ENCODE measurements around the gene FRY.

FRY gene

GRCh38 chr13:32253911-32254399 is 222.4 kb downstream of the FRY start:
- DNase-seq (ENCODE audit: low spot score): no peak
- TF ChIP-seq, protein P1, sequence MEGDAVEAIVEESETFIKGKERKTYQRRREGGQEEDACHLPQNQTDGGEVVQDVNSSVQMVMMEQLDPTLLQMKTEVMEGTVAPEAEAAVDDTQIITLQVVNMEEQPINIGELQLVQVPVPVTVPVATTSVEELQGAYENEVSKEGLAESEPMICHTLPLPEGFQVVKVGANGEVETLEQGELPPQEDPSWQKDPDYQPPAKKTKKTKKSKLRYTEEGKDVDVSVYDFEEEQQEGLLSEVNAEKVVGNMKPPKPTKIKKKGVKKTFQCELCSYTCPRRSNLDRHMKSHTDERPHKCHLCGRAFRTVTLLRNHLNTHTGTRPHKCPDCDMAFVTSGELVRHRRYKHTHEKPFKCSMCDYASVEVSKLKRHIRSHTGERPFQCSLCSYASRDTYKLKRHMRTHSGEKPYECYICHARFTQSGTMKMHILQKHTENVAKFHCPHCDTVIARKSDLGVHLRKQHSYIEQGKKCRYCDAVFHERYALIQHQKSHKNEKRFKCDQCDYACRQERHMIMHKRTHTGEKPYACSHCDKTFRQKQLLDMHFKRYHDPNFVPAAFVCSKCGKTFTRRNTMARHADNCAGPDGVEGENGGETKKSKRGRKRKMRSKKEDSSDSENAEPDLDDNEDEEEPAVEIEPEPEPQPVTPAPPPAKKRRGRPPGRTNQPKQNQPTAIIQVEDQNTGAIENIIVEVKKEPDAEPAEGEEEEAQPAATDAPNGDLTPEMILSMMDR (IDR thresholded peaks at IDR 0.05; ENCODE audit: extremely low read depth, insufficient read depth, missing control alignments): no peak
- in situ Hi-C loops (cut with MboI; ENCODE audit: low pct_unique_long_range_greater_than_20kb, low sequenced_read_pairs, unreplicated experiment): no loop called here

DNA sequence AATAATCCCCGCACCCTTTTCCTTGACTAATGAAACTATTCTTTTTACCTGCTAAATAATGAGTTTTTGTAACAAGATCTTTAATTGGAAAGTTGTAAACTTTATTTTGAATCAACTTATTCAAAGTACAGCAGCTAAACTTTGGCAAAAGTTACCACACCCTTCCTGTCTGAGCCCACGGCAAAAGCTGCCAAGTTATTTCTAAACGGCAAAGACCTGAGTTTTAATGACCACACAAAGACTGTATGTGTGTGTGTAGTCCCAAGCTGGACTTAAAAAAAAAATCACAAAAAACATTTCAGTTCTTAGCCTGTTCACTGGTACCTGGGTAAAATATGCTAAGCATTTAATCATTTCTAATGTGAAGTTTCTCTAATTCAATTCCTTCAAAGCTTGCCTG is 222.8 kb downstream of the FRY start:
- TF ChIP-seq, protein P1 (IDR thresholded peaks at IDR 0.05; ENCODE audit: extremely low read depth, insufficient read depth, missing control alignments): no peak
- DNase-seq (ENCODE audit: low spot score): no peak
- in situ Hi-C loops (cut with MboI; ENCODE audit: low pct_unique_long_range_greater_than_20kb, low sequenced_read_pairs, unreplicated experiment): no loop called here

GRCh38 chr13:32254916-32255723 is 223.5 kb downstream of the FRY start:
- TF ChIP-seq, protein P1 (IDR thresholded peaks at IDR 0.05; ENCODE audit: extremely low read depth, insufficient read depth, missing control alignments): no peak
- in situ Hi-C loops (cut with MboI; ENCODE audit: low pct_unique_long_range_greater_than_20kb, low sequenced_read_pairs, unreplicated experiment): no loop called here
- DNase-seq (ENCODE audit: low spot score): no peak

- TF ChIP-seq, protein P1 (IDR thresholded peaks at IDR 0.05; ENCODE audit: extremely low read depth, insufficient read depth, missing control alignments): no peak
- in situ Hi-C loops (cut with MboI; ENCODE audit: low pct_unique_long_range_greater_than_20kb, low sequenced_read_pairs, unreplicated experiment): no loop called here
- DNase-seq (ENCODE audit: low spot score): no peak
Measured at GRCh38 chr13:32255724-32256109, 224.1 kb downstream of the FRY start.

DNA sequence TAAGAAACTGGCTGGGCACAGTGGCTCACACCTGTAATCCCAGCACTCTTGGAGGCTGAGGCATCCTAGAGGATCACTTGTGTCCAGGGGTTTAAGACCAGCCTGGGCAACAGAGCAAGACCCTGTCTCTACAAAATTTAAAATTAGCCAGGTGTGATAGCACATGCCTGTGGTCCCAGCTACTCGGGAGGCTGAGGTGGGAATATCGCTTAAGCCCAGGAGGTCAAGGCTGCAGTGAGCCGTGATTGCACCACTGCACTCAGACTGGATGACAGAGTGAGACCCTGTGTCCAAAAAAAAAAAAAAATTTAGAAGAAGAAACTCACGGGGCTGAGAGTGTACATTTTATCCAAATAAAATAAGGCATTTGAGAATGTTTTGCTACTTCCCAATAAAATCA is 224.7 kb downstream of the FRY start:
- no peak for DNase-seq (ENCODE audit: low spot score)
- TF ChIP-seq, protein P1 (IDR thresholded peaks at IDR 0.05; ENCODE audit: extremely low read depth, insufficient read depth, missing control alignments): no peak
- in situ Hi-C loops (cut with MboI; ENCODE audit: low pct_unique_long_range_greater_than_20kb, low sequenced_read_pairs, unreplicated experiment): no loop called here

GRCh38 chr13:32257649-32258048 is 226.1 kb downstream of the FRY start:
- in situ Hi-C loops (cut with MboI; ENCODE audit: low pct_unique_long_range_greater_than_20kb, low sequenced_read_pairs, unreplicated experiment): no loop called here
- TF ChIP-seq, protein P1 (IDR thresholded peaks at IDR 0.05; ENCODE audit: extremely low read depth, insufficient read depth, missing control alignments): no peak
- no peak for DNase-seq (ENCODE audit: low spot score)

All from GM13977 (cell line).